ENCODE results near the gene AMOT. TPM values are rescaled to one million over a fixed set of nuclear protein-coding genes. Genes with fewer than 3 reads are reported as not detected.

Gene AMOT, protein sequence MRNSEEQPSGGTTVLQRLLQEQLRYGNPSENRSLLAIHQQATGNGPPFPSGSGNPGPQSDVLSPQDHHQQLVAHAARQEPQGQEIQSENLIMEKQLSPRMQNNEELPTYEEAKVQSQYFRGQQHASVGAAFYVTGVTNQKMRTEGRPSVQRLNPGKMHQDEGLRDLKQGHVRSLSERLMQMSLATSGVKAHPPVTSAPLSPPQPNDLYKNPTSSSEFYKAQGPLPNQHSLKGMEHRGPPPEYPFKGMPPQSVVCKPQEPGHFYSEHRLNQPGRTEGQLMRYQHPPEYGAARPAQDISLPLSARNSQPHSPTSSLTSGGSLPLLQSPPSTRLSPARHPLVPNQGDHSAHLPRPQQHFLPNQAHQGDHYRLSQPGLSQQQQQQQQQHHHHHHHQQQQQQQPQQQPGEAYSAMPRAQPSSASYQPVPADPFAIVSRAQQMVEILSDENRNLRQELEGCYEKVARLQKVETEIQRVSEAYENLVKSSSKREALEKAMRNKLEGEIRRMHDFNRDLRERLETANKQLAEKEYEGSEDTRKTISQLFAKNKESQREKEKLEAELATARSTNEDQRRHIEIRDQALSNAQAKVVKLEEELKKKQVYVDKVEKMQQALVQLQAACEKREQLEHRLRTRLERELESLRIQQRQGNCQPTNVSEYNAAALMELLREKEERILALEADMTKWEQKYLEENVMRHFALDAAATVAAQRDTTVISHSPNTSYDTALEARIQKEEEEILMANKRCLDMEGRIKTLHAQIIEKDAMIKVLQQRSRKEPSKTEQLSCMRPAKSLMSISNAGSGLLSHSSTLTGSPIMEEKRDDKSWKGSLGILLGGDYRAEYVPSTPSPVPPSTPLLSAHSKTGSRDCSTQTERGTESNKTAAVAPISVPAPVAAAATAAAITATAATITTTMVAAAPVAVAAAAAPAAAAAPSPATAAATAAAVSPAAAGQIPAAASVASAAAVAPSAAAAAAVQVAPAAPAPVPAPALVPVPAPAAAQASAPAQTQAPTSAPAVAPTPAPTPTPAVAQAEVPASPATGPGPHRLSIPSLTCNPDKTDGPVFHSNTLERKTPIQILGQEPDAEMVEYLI
- 10 to 100 TPM in 1 of 4 donors, 1 to 10 TPM in 3; 3.4 to 19.4 (median 7.4) TPM for total RNA-seq

DNA sequence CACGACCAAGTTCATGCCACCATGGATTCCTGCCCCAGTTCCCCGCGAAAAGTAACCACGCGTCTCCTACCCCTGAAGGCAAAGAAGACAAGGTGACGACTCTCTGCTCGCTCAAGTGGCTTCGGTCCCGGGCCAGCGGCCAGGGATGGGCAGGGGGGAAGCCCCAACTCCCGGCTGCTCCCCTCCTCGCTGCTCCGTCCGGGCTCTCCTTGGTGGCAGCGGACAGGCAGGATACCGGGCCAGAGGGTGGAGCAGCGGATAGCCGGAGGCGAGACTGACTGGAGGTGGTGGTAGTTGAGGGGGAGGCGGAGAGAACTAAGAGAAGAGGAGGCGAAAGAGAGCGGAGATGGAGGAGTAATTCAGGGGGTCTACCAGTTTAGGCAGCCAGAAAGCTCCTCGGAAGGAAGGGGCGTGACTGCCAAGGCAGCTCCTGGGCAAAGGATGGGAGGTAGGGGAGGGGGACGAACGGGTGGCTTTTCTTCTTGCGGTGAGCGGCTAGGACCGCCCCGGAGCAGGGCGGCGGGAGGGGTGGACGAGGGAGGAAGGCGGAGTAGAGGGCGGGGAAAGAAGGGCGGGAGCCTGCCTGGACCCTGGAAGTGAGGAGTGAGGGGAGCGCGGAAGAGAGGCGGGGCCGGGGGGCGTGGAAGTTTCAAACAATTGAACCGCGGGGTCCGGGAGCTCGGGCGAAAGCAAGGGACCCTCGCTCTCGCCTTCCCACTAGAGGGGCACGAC, at the start of gene AMOT:
TSS of gene AMOT (minus strand) at position 450 of the 732 bp plus-strand sequence. CDS start 17,705 bp downstream, outside the sequence.
- Histone ChIP-seq H3K27ac (peak within 1 kb of the TSS; percentile 88 to 93 (median 90)), H3K4me1 (peaks cover 0 to 8% (median 1%) of the 10 kb centered on the region in 4 donors), H3K27me3 (no peaks in the 10 kb centered on the region), H3K4me3 (peak within 1 kb of the TSS; percentile 51 to 76 (median 66)), H3K9me3 (no peaks in the 10 kb centered on the region), H3K36me3 (no peaks in the 10 kb centered on the region)
- in situ Hi-C loops (cut with MboI; ENCODE audit: low pct_ligation_motif_present in 1 of 4, low pct_unique_long_range_greater_than_20kb in 1 of 4, low sequenced_read_pairs in 3 of 4), result no loop called here
- intact Hi-C loops (cut with DNase I; ENCODE audit: low total_unique reads), result no loop called here
- TF ChIP-seq EP300 (IDR thresholded peaks at IDR 0.05; ENCODE audit: low read depth), result no peak
- TF ChIP-seq, protein P1, sequence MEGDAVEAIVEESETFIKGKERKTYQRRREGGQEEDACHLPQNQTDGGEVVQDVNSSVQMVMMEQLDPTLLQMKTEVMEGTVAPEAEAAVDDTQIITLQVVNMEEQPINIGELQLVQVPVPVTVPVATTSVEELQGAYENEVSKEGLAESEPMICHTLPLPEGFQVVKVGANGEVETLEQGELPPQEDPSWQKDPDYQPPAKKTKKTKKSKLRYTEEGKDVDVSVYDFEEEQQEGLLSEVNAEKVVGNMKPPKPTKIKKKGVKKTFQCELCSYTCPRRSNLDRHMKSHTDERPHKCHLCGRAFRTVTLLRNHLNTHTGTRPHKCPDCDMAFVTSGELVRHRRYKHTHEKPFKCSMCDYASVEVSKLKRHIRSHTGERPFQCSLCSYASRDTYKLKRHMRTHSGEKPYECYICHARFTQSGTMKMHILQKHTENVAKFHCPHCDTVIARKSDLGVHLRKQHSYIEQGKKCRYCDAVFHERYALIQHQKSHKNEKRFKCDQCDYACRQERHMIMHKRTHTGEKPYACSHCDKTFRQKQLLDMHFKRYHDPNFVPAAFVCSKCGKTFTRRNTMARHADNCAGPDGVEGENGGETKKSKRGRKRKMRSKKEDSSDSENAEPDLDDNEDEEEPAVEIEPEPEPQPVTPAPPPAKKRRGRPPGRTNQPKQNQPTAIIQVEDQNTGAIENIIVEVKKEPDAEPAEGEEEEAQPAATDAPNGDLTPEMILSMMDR (IDR thresholded peaks at IDR 0.05), result no peak
- peak in 2 of 3 donors; percentile 16 to 17 for TF ChIP-seq POLR2AphosphoS5 (IDR thresholded peaks at IDR 0.05)
- TF ChIP-seq POLR2A (IDR thresholded peaks at IDR 0.05), result no peak
- peak; percentile 82 for DNase-seq
- 54% methylated on average over 49 of the region's 49 CpGs; no CpG with 5 or more reads in 1 of the 2 donors for WGBS, 2 donors (ENCODE audit: low coverage in 1 of 2)

DNA sequence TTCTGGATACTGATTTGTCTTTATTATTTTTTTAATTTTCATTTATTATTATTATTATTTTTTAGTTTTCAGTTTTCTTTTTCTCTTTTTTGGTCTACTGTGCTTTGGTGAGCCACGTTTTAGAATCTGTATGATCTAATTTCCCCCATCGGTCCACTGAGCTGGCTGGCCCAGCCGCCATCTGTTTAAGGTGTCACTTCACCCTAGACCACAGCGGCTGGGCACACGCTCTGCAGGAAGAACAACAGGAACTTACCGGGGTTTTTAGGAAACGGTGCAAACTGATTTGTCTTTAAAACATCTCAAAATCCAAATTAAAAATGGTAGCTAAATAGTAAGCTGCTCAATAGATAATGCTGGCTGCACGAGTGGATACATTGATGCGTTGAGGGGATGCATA, 48.8 kb upstream of the AMOT start:
- intact Hi-C loops (cut with DNase I; ENCODE audit: low total_unique reads), result no loop called here
- Histone ChIP-seq H3K9me3 (no peaks in the 10 kb centered on the region), H3K27me3 (no peaks in the 10 kb centered on the region), H3K36me3 (no peaks in the 10 kb centered on the region), H3K4me3 (no peak overlapping the region), H3K27ac (no peak overlapping the region), H3K4me1 (no peaks in the 10 kb centered on the region)
- TF ChIP-seq POLR2AphosphoS5 (IDR thresholded peaks at IDR 0.05) (no peak), EP300 (IDR thresholded peaks at IDR 0.05; ENCODE audit: low read depth) (no peak), POLR2A (IDR thresholded peaks at IDR 0.05) (no peak)
- TF ChIP-seq, protein P1 (IDR thresholded peaks at IDR 0.05), result no peak
- no peak for DNase-seq
- WGBS, 2 donors (ENCODE audit: low coverage in 1 of 2), result 40 to 68% methylated on average over 1 to 9 of the region's 9 CpGs
- in situ Hi-C loops (cut with MboI; ENCODE audit: low pct_ligation_motif_present in 1 of 4, low pct_unique_long_range_greater_than_20kb in 1 of 4, low sequenced_read_pairs in 3 of 4), result no loop called here

DNA sequence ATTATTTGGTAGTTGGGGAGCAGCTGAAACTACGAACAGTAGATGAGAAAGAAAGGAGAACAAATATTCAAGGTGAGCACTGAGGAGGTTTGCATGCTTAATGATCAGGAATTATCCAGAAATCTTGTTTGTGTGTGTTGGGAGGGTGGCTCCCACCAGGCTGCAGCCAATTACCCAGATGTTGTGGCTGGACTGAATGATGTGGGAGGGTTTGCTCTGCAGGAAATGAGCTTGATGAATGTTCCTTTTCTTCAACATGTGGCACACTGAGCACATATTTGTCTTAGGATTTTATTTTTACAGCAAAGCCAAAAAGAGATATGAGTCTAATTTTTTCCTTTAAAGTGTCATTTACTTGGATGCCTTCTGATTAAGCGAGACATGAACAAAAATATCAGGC, 48.3 kb upstream of the AMOT start:
- H3K4me1 ChIP-seq, result no peaks in the 10 kb centered on the region
- TF ChIP-seq, protein P1 (IDR thresholded peaks at IDR 0.05), result no peak
- TF ChIP-seq EP300 (IDR thresholded peaks at IDR 0.05; ENCODE audit: low read depth) (no peak), POLR2AphosphoS5 (IDR thresholded peaks at IDR 0.05) (no peak), POLR2A (IDR thresholded peaks at IDR 0.05) (no peak)
- no peak for DNase-seq

More for the DNA sequence above, 48.3 kb upstream of the AMOT start:
- intact Hi-C loops (cut with DNase I; ENCODE audit: low total_unique reads), result no loop called here
- H3K9me3 ChIP-seq, result no peaks in the 10 kb centered on the region
- no peaks in the 10 kb centered on the region for H3K27me3 ChIP-seq
- WGBS, 2 donors (ENCODE audit: low coverage in 1 of 2), result 29 to 64% methylated on average over 1 to 2 of the region's 2 CpGs
- H3K4me3 ChIP-seq, result no peak overlapping the region
- no peaks in the 10 kb centered on the region for H3K36me3 ChIP-seq
- in situ Hi-C loops (cut with MboI; ENCODE audit: low pct_ligation_motif_present in 1 of 4, low pct_unique_long_range_greater_than_20kb in 1 of 4, low sequenced_read_pairs in 3 of 4), result no loop called here
- H3K27ac ChIP-seq, result no peak overlapping the region
